K562 (cell line): ENCODE results near the gene PRKAR1B. TPM values are rescaled to one million over a fixed set of nuclear protein-coding genes. Genes with fewer than 3 reads are reported as not detected.

ENCODE experiments used
- ATAC-seq: fragments of 200-7000 bp; cut with Tn5 transposase; 3 replicates; pipeline ENCODE4 v1.9.1; 2020; ENCODE audit warnings: moderate library complexity
- BruUV-seq: library from RNA; stranded (reverse); fragments of 400-500 nt; replicated peaks from 2 replicates; lab custom pipeline; 2021; lab: Mats Ljungman, UMichigan
- CTCF ChIA-PET: fragments of 300-600 bp; formaldehyde crosslinking; extraction: SDS; loops from one replicate; lab custom pipeline; 2021; ENCODE audit warnings: low intra/inter-chr PET ratio; lab: Yijun Ruan, JAX
- POLR2A ChIA-PET: fragments of 300-600, 350-650 bp; sonication (Branson Sonifier 250); formaldehyde crosslinking; extraction: SDS; loops from one replicate; lab custom pipeline; 2021; ENCODE audit warnings: antibody characterized with exemption, inconsistent platforms; lab: Yijun Ruan, JAX
- DNase-seq, 4 experiments: peaks; one replicate each; pipeline versions ENCODE4 v3.0.0 to v3.0.0-alpha.2; 2011 to 2018; ENCODE audit warnings: low spot score in 3 of 4, mixed read lengths in 3 of 4; ENCODE audit errors: extremely low read depth in 1 of 4
- FAIRE-seq: peaks from 2 replicates; lab custom pipeline; 2011; peaks lifted over from hg19 to GRCh38; lab: Jason Lieb, UNC
- H2AFZ ChIP-seq: 2 replicates; pipeline ENCODE4 v1.6.0; 2011; ENCODE audit warnings: low read depth, low read length, control low read depth, inconsistent platforms
- H3K27ac ChIP-seq: fragments of 200-600 bp; 3 replicates; pipeline ENCODE4 v1.8.0; 2011; ENCODE audit warnings: low read depth, mild to moderate bottlenecking, control low read depth, inconsistent platforms, low read length, moderate library complexity, mixed read lengths; ENCODE audit errors: extremely low read depth
- H3K27me3 ChIP-seq, 2 experiments: fragments of 300-600 bp in 1 of 2; 2 replicates in 1 of 2; 3 replicates in 1 of 2; pipeline versions ENCODE4 v1.6.0 to v1.8.0; 2011; ENCODE audit warnings: inconsistent platforms in 2 of 2, low read length in 2 of 2, mild to moderate bottlenecking in 1 of 2, mixed read lengths in 1 of 2, moderate library complexity in 1 of 2; ENCODE audit not compliant: control insufficient read depth in 2 of 2, insufficient read depth in 2 of 2
- H3K36me3 ChIP-seq: fragments of 300-600 bp; 3 replicates; pipeline ENCODE4 v1.8.0; 2011; ENCODE audit warnings: mild to moderate bottlenecking, low read length, inconsistent platforms; ENCODE audit not compliant: control insufficient read depth, insufficient read depth
- H3K4me1 ChIP-seq, 2 experiments: fragments of 200-600 bp in 1 of 2; replicated peaks in 1 of 2; 2 replicates in 1 of 2; 3 replicates in 1 of 2; pipeline versions ENCODE4 v1.5.1 to v1.8.0; 2011; ENCODE audit warnings: inconsistent platforms in 2 of 2, low read length in 2 of 2, mild to moderate bottlenecking in 1 of 2, mixed read lengths in 1 of 2, moderate library complexity in 1 of 2; ENCODE audit not compliant: control insufficient read depth in 2 of 2, insufficient read depth in 2 of 2
- H3K4me2 ChIP-seq: 2 replicates; pipeline ENCODE4 v1.6.1; 2011; ENCODE audit warnings: low read length, control low read depth, inconsistent platforms, mixed read lengths; ENCODE audit not compliant: insufficient read depth
- H3K4me3 ChIP-seq: fragments of 200-600 bp; sonication (generic), shearing (Covaris generic); 2 replicates; pipeline ENCODE4 v1.5.1; 2016; ENCODE audit warnings: control low read depth, inconsistent platforms
- H3K79me2 ChIP-seq: fragments of 200-600 bp; 3 replicates; pipeline ENCODE4 v1.8.0; 2011; ENCODE audit warnings: low read length, inconsistent platforms; ENCODE audit not compliant: control insufficient read depth, insufficient read depth
- H3K9ac ChIP-seq, 2 experiments: 2 replicates each; pipeline versions ENCODE4 v1.6.0 to v1.6.1; 2011; ENCODE audit warnings: low read depth in 2 of 2, low read length in 2 of 2, control low read depth in 1 of 2, inconsistent platforms in 1 of 2, mild to moderate bottlenecking in 1 of 2, mixed read lengths in 1 of 2; ENCODE audit not compliant: insufficient read depth in 1 of 2
- H3K9me1 ChIP-seq: one replicate; pipeline ENCODE4 v1.6.0; 2011; ENCODE audit warnings: inconsistent platforms, mild to moderate bottlenecking, low read length, moderate library complexity; ENCODE audit not compliant: control insufficient read depth, insufficient read depth
- H3K9me3 ChIP-seq: replicated peaks from 2 replicates; pipeline ENCODE4 v1.5.1; 2011; ENCODE audit warnings: low read depth, low read length, inconsistent platforms; ENCODE audit not compliant: control insufficient read depth, insufficient read depth
- H4K20me1 ChIP-seq: replicated peaks from 2 replicates; pipeline ENCODE4 v1.6.1; 2011; ENCODE audit warnings: low read length, inconsistent platforms, mixed read lengths; ENCODE audit not compliant: control insufficient read depth, insufficient read depth
- BHLHE40 ChIP-seq: IDR thresholded peaks from 2 replicates; pipeline ENCODE4 v1.6.1; 2011; ENCODE audit warnings: low read length, improper control_type of control experiment
- BRCA1 ChIP-seq, 2 experiments: fragments of 450-650 bp in 1 of 2; sonication (generic) in 1 of 2; formaldehyde crosslinking in 1 of 2; IDR thresholded peaks; 2 replicates each; pipeline versions ENCODE4 v1.5.0 to v1.6.1; 2017 to 2020; ENCODE audit warnings: mild to moderate bottlenecking in 1 of 2, missing genetic modification reagents in 1 of 2
- CHD4 ChIP-seq: fragments of 200-600 bp; sonication (generic); IDR thresholded peaks from 3 replicates; pipeline ENCODE4 v1.6.1; 2012; ENCODE audit warnings: low read depth, mild to moderate bottlenecking, mixed read lengths, low read length, inconsistent platforms; ENCODE audit not compliant: insufficient read depth, insufficient replicate concordance, poor library complexity, severe bottlenecking
- FOXA1 ChIP-seq: fragments of 450-650 bp; IDR thresholded peaks from 2 replicates; pipeline ENCODE4 v1.6.1; 2016; ENCODE audit warnings: mild to moderate bottlenecking, borderline replicate concordance
- PCBP1 ChIP-seq: fragments of 200-400 bp; formaldehyde crosslinking; IDR thresholded peaks from 2 replicates; pipeline ENCODE4 v1.6.1; 2018; ENCODE audit warnings: mild to moderate bottlenecking, low read depth, low read length; ENCODE audit not compliant: poor library complexity, severe bottlenecking
- PTRF ChIP-seq: fragments of 450-650 bp; IDR thresholded peaks from 2 replicates; pipeline ENCODE4 v1.6.1; 2016; ENCODE audit warnings: mild to moderate bottlenecking, missing genetic modification characterization, missing compliant biosample characterization
- WHSC1 ChIP-seq: IDR thresholded peaks from one replicate; pipeline ENCODE4 v1.6.1; 2012; ENCODE audit warnings: low read length, control low read depth, inconsistent platforms
- ZNF384 ChIP-seq: IDR thresholded peaks from 2 replicates; pipeline ENCODE4 v1.6.1; 2012; ENCODE audit warnings: low read depth, low read length, improper control_type of control experiment
- ZNF707 ChIP-seq: fragments of 250-450 bp; sonication (Bioruptor Pico); conservative IDR thresholded peaks from 2 replicates; pipeline ENCODE4 v1.8.0; 2022; ENCODE audit warnings: inconsistent platforms, mild to moderate bottlenecking, moderate library complexity
- WGBS: fragments of 100-300 bp; shearing (Covaris generic); methylation state at CpG from one replicate; pipeline ENCODE4 v1.1.6; 2016; ENCODE audit warnings: low coverage, mixed read lengths; ENCODE audit not compliant: insufficient coverage; ENCODE audit errors: missing lambda C conversion rate; 5-methylcytosine and 5-hydroxymethylcytosine counted together
- in situ Hi-C: fragments of 300-500 bp; cut with MboI; formaldehyde crosslinking; loops from 4 replicates; pipeline ENCODE4 v1.15.0; 2018; ENCODE audit warnings: inconsistent platforms, mixed read lengths
- intact Hi-C: fragments of 100-400 bp; cut with micrococcal nuclease; formaldehyde crosslinking; loops from 2 replicates; pipeline ENCODE4 v1.14.2; 2022
- polyA plus RNA-seq, 8 experiments: library from polyadenylated mRNA; depleted of rRNA in 4 of 8; stranded (reverse) in 5 of 8; unstranded in 3 of 8; fragments of >200 nt; fragmentation: Nextera tagmentation in 2 of 8; fragmentation: Illumina TruSeq in 1 of 8; extraction: Ambion mirVana in 2 of 8; extraction: Trizol in 1 of 8; gene quantifications; 2 replicates each; pipeline versions ENCODE4 v1.2.1 to v1.2.3, GENCODE V29; 2011 to 2014; ENCODE audit warnings: inconsistent platforms in 1 of 8, missing spikeins in 1 of 8
- total RNA-seq, 7 experiments: library from RNA; depleted of rRNA in 6 of 7; stranded (reverse); fragments of >200 nt in 6 of 7; fragmentation: Illumina TruSeq in 2 of 7; extraction: Trizol in 2 of 7; gene quantifications; 2 replicates each; pipeline versions ENCODE4 v1.2.1 to v1.2.3, GENCODE V29; 2011 to 2021; ENCODE audit warnings: low replicate concordance in 1 of 7
- TF ChIP-seq, protein P1 (sequence below), 3 experiments: fragments of 200-800 bp in 1 of 3; fragments of 250-450 bp in 1 of 3; fragments of 450-650 bp in 1 of 3; sonication (Bioruptor Pico) in 1 of 3; sonication (Bioruptor generic) in 1 of 3; formaldehyde crosslinking in 1 of 3; IDR thresholded peaks; 2 replicates each; pipeline versions ENCODE4 v1.6.1 to v1.8.0; 2016 to 2022; ENCODE audit warnings: mild to moderate bottlenecking in 2 of 3, missing genetic modification characterization in 2 of 3, missing compliant biosample characterization in 1 of 3, moderate library complexity in 1 of 3
- TF ChIP-seq, protein P2 (sequence below), 2 experiments: fragments of 250-450 bp in 1 of 2; fragments of 450-650 bp in 1 of 2; sonication (Bioruptor Pico) in 1 of 2; IDR thresholded peaks; 2 replicates each; pipeline versions ENCODE4 v1.6.1 to v1.8.0; 2016 to 2021; ENCODE audit warnings: mild to moderate bottlenecking in 2 of 2, moderate library complexity in 2 of 2, missing compliant biosample characterization in 1 of 2, missing genetic modification characterization in 1 of 2

Gene PRKAR1B
- total and polyA plus RNA-seq, 9 of the 15 experiments (the other 6 are each of a cell fraction or from before 2014, with no cell fraction given) = 0.99 to 30.5 (median 12.7) TPM

DNA sequence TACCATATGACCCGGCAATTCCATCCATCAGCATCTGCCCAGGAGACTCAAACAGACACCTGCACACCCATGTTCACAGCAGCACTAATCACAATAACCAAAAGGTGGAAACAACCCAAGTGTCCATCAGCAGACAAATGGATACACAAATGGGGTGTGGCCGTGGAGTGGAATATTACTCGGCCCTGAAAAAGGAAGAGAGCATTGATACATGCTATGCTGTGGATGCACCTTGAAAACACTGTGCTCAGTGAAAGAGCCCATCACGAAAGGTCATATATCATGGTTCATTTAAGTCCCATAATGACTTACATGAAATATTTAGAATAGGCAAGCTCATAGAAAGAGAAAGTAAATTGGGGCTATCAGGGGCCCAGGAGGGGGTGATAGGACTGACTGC is 58.1 kb downstream of the PRKAR1B start (continued):
- TF ChIP-seq PCBP1 = no peak

DNA sequence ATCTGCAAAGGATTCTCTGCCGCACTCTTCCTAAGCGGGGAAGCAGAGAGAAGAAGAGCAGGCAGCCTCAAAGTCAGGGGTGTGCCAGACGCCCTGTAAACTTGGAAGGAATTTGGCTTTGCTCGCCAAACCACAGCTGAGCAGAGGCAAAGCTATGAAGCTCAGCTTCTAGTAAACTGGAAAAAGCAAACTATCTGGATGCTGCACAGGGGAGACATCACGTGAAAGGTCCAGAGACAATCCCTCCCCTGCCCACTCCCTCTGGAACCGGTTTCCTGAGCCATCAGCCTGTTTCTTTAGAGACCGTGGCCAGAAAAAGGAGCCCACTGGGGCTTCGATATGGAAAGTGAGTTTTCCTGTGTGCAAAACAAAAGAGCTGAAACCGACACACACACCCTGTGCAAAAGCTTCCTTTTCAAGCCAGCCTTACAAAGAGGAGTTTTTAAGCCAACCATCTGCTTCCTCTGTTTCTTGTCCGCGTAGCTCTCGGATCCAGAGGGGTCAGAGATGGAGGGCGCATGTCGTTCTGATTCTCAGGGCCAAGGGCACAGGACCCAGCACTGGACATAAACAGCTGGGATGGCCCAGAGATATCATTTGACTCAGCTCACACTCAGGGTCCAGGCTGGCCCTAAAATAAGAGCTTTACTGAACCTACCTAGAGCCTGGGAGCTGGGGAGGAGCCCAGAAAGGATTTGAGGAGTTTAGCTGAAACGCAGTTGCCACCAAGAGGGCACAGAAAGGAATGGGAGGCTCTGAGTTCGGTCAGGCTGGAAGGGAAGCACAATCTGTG is 58.7 kb downstream of the PRKAR1B start:
- WGBS = 79% methylated on average over 13 of the region's 16 CpGs
- Histone ChIP-seq H3K36me3 (peaks cover 14% of the 10 kb centered on the region; the same call in 2 of the 3 replicates), H3K27ac (no peak overlapping the region), H3K4me1 (peaks cover 0 to 13% of the 10 kb centered on the region in 2 experiments; a peak in 1 of 5 replicates), H3K79me2 (no peaks in the 10 kb centered on the region), H3K4me3 (no peak overlapping the region), H3K9me3 (no peaks in the 10 kb centered on the region), H3K4me2 (no peak overlapping the region), H2AFZ (no peak overlapping the region), H3K9ac (no peak overlapping the region), H3K27me3 (no peaks in the 10 kb centered on the region), H4K20me1 (no peaks in the 10 kb centered on the region), H3K9me1 (no peaks in the 10 kb centered on the region)
- intact Hi-C loops (no loop called here), in situ Hi-C loops (no loop called here)
- ChIA-PET CTCF (no interaction called here), POLR2A (interaction anchor here (0.6 to 0.8 kb wide), 2 partner anchors 11 to 50 kb away, joined by 3 to 4 read pairs; no protein-coding TSS in a partner anchor)
- DNase-seq = no peak
- FAIRE-seq = no peak
- BruUV-seq = no TSS peak
- ATAC-seq = no peak
- TF ChIP-seq CHD4 = no peak
- TF ChIP-seq PTRF = no peak
- no peak for TF ChIP-seq ZNF384
- TF ChIP-seq, protein P1, sequence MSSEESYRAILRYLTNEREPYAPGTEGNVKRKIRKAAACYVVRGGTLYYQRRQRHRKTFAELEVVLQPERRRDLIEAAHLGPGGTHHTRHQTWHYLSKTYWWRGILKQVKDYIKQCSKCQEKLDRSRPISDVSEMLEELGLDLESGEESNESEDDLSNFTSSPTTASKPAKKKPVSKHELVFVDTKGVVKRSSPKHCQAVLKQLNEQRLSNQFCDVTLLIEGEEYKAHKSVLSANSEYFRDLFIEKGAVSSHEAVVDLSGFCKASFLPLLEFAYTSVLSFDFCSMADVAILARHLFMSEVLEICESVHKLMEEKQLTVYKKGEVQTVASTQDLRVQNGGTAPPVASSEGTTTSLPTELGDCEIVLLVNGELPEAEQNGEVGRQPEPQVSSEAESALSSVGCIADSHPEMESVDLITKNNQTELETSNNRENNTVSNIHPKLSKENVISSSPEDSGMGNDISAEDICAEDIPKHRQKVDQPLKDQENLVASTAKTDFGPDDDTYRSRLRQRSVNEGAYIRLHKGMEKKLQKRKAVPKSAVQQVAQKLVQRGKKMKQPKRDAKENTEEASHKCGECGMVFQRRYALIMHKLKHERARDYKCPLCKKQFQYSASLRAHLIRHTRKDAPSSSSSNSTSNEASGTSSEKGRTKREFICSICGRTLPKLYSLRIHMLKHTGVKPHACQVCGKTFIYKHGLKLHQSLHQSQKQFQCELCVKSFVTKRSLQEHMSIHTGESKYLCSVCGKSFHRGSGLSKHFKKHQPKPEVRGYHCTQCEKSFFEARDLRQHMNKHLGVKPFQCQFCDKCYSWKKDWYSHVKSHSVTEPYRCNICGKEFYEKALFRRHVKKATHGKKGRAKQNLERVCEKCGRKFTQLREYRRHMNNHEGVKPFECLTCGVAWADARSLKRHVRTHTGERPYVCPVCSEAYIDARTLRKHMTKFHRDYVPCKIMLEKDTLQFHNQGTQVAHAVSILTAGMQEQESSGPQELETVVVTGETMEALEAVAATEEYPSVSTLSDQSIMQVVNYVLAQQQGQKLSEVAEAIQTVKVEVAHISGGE (CRISPR knock-in tag; IDR thresholded peaks at IDR 0.05) = no peak
- TF ChIP-seq BRCA1 (IDR thresholded peaks at IDR 0.05) = no peak
- no peak for TF ChIP-seq BRCA1 (CRISPR knock-in tag; IDR thresholded peaks at IDR 0.05)
- no peak for TF ChIP-seq BHLHE40
- TF ChIP-seq, protein P2, sequence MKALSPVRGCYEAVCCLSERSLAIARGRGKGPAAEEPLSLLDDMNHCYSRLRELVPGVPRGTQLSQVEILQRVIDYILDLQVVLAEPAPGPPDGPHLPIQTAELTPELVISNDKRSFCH (CRISPR knock-in tag; IDR thresholded peaks at IDR 0.05) = no peak
- TF ChIP-seq, protein P2 (tag; IDR thresholded peaks at IDR 0.05) = no peak
- TF ChIP-seq FOXA1 = no peak
- no peak for TF ChIP-seq WHSC1
- TF ChIP-seq ZNF707 (CRISPR knock-in tag) = no peak
